ENCODE measurements around the gene GALNT5. TPM values are rescaled to one million over a fixed set of nuclear protein-coding genes. Genes with fewer than 3 reads are reported as not detected.

Gene GALNT5
- total RNA-seq, 1 experiment from 2014 or later = 0.08 TPM

- Histone ChIP-seq H3K27me3 (ENCODE audit: control insufficient read depth, insufficient read depth, low read length) (no peaks in the 10 kb centered on the region), H3K4me1 (ENCODE audit: control insufficient read depth, insufficient read depth, low read length) (no peaks in the 10 kb centered on the region), H3K27ac (ENCODE audit: low read length) (no peak overlapping the region), H3K4me3 (ENCODE audit: low read depth in 2 of 2, low read length in 2 of 2) (no peak overlapping the region), H3K9me3 (ENCODE audit: control insufficient read depth, insufficient read depth, low read depth, low read length) (no peaks in the 10 kb centered on the region), H3K36me3 (ENCODE audit: control insufficient read depth, insufficient read depth, low read length) (no peaks in the 10 kb centered on the region)
- intact Hi-C loops (cut with micrococcal nuclease; ENCODE audit: unreplicated experiment) (no loop called here), in situ Hi-C loops (cut with HindIII; ENCODE audit: low pct_unique_long_range_greater_than_20kb, low sequenced_read_pairs) (no loop called here)
- BruUV-seq (replicated peaks) = no TSS peak
- TF ChIP-seq SIN3A (IDR thresholded peaks at IDR 0.05; ENCODE audit: borderline replicate concordance, insufficient read depth, low read depth, low read length) (no peak), REST (IDR thresholded peaks at IDR 0.05; ENCODE audit: insufficient read depth in 1 of 2, low read depth in 2 of 2, low read length in 1 of 2) (no peak), TCF7L2 (IDR thresholded peaks at IDR 0.05; ENCODE audit: low read depth, low read length) (no peak), CTCF (IDR thresholded peaks at IDR 0.05) (no peak)
- ChIA-PET POLR2A (no interaction called here), CTCF (no interaction called here)
- DNase-seq (ENCODE audit: low read depth, low spot score) (no peak), ATAC-seq (no peak)
Observed at GRCh38 chr2:157283468-157283867, 26.0 kb downstream of the GALNT5 start.

- Histone ChIP-seq H3K27ac (ENCODE audit: low read length) (no peak overlapping the region), H3K36me3 (ENCODE audit: control insufficient read depth, insufficient read depth, low read length) (no peaks in the 10 kb centered on the region), H3K9me3 (ENCODE audit: control insufficient read depth, insufficient read depth, low read depth, low read length) (no peaks in the 10 kb centered on the region), H3K4me3 (ENCODE audit: low read depth in 2 of 2, low read length in 2 of 2) (no peak overlapping the region), H3K27me3 (ENCODE audit: control insufficient read depth, insufficient read depth, low read length) (no peaks in the 10 kb centered on the region), H3K4me1 (ENCODE audit: control insufficient read depth, insufficient read depth, low read length) (no peaks in the 10 kb centered on the region)
- in situ Hi-C loops (cut with HindIII; ENCODE audit: low pct_unique_long_range_greater_than_20kb, low sequenced_read_pairs) = no loop called here
- DNase-seq (ENCODE audit: low read depth, low spot score) = no peak
- ChIA-PET CTCF (no interaction called here), POLR2A (no interaction called here)
- intact Hi-C loops (cut with micrococcal nuclease; ENCODE audit: unreplicated experiment) = no loop called here
- no TSS peak for BruUV-seq (replicated peaks)
- no peak for ATAC-seq
- no peak for TF ChIP-seq TCF7L2 (IDR thresholded peaks at IDR 0.05; ENCODE audit: low read depth, low read length)
- no peak for TF ChIP-seq REST (IDR thresholded peaks at IDR 0.05; ENCODE audit: insufficient read depth in 1 of 2, low read depth in 2 of 2, low read length in 1 of 2)
- no peak for TF ChIP-seq POLR2AphosphoS5 (IDR thresholded peaks at IDR 0.05; ENCODE audit: low read depth, low read length)
- TF ChIP-seq SIN3A (IDR thresholded peaks at IDR 0.05; ENCODE audit: borderline replicate concordance, insufficient read depth, low read depth, low read length) = no peak
- no peak for TF ChIP-seq CTCF (IDR thresholded peaks at IDR 0.05)
Observed at GRCh38 chr2:157287160-157287559, 29.7 kb downstream of the GALNT5 start.

All from Panc1 (cell line).